Measurements from ENCODE around the gene SVIL.

SVIL gene

GRCh38 chr10:29663718-29664117 is 28.9 kb upstream of the SVIL start:
- no peak for TF ChIP-seq POLR2A (IDR thresholded peaks at IDR 0.05; ENCODE audit: low read length)
- no peak for DNase-seq

- TF ChIP-seq POLR2A (IDR thresholded peaks at IDR 0.05; ENCODE audit: low read length) (no peak), GATA1 (IDR thresholded peaks at IDR 0.05; ENCODE audit: low read depth, low read length) (no peak)
- DNase-seq: no peak
Observed at GRCh38 chr10:29658984-29659965, 24.5 kb upstream of the SVIL start.

- TF ChIP-seq GATA1 (IDR thresholded peaks at IDR 0.05; ENCODE audit: low read depth, low read length) (no peak), POLR2A (IDR thresholded peaks at IDR 0.05; ENCODE audit: low read length) (no peak)
- no peak for DNase-seq
Observed at GRCh38 chr10:29657719-29658274, 23.0 kb upstream of the SVIL start.

- TF ChIP-seq POLR2A (IDR thresholded peaks at IDR 0.05; ENCODE audit: low read length) (no peak), GATA1 (IDR thresholded peaks at IDR 0.05; ENCODE audit: low read depth, low read length) (no peak)
- no peak for DNase-seq
Observed at GRCh38 chr10:29656451-29656992, 21.8 kb upstream of the SVIL start.

- TF ChIP-seq POLR2A (IDR thresholded peaks at IDR 0.05; ENCODE audit: low read length) (no peak), GATA1 (IDR thresholded peaks at IDR 0.05; ENCODE audit: low read depth, low read length) (no peak)
- no peak for DNase-seq
Observed at GRCh38 chr10:29652192-29652591, 17.4 kb upstream of the SVIL start.

- no peak for TF ChIP-seq POLR2A (IDR thresholded peaks at IDR 0.05; ENCODE audit: low read length)
- TF ChIP-seq GATA1 (IDR thresholded peaks at IDR 0.05; ENCODE audit: low read depth, low read length): no peak
- no peak for DNase-seq
Observed at GRCh38 chr10:29651767-29652166, 17.0 kb upstream of the SVIL start.

- TF ChIP-seq GATA1 (IDR thresholded peaks at IDR 0.05; ENCODE audit: low read depth, low read length): no peak
- no peak for TF ChIP-seq POLR2A (IDR thresholded peaks at IDR 0.05; ENCODE audit: low read length)
- DNase-seq: no peak
Observed at GRCh38 chr10:29650552-29650944, 15.8 kb upstream of the SVIL start.

- no peak for DNase-seq
- TF ChIP-seq POLR2A (IDR thresholded peaks at IDR 0.05; ENCODE audit: low read length) (no peak), GATA1 (IDR thresholded peaks at IDR 0.05; ENCODE audit: low read depth, low read length) (no peak)
Observed at GRCh38 chr10:29649561-29650551, 15.1 kb upstream of the SVIL start.

GRCh38 chr10:29648983-29649268 is 14.2 kb upstream of the SVIL start:
- TF ChIP-seq POLR2A (IDR thresholded peaks at IDR 0.05; ENCODE audit: low read length): no peak
- no peak for TF ChIP-seq GATA1 (IDR thresholded peaks at IDR 0.05; ENCODE audit: low read depth, low read length)
- DNase-seq: no peak

- DNase-seq: no peak
Observed at GRCh38 chr10:29648114-29648982, 13.6 kb upstream of the SVIL start.

GRCh38 chr10:29647478-29647877 is 12.7 kb upstream of the SVIL start:
- TF ChIP-seq GATA1 (IDR thresholded peaks at IDR 0.05; ENCODE audit: low read depth, low read length) (no peak), POLR2A (IDR thresholded peaks at IDR 0.05; ENCODE audit: low read length) (no peak)
- no peak for DNase-seq

More at GRCh38 chr10:29648114-29648982, 13.6 kb upstream of the SVIL start:
- no peak for TF ChIP-seq GATA1 (IDR thresholded peaks at IDR 0.05; ENCODE audit: low read depth, low read length)
- TF ChIP-seq POLR2A (IDR thresholded peaks at IDR 0.05; ENCODE audit: low read length): no peak

GRCh38 chr10:29646960-29647461 is 12.2 kb upstream of the SVIL start:
- DNase-seq: no peak
- no peak for TF ChIP-seq POLR2A (IDR thresholded peaks at IDR 0.05; ENCODE audit: low read length)

All from erythroblast (primary cell).